Neural progenitor cell (in vitro differentiated cells): ENCODE results near the gene SPRR2F. TPM values are rescaled to one million over a fixed set of nuclear protein-coding genes. Genes with fewer than 3 reads are reported as not detected.
"Not testable (repeated sequence)": the region's sequence is repeated elsewhere in the genome, so short reads cannot be mapped to it uniquely, and the experiment has no call there.

Experiments used
- DNase-seq: peaks from one replicate; pipeline ENCODE4 v3.0.0-alpha.2; 2016; ENCODE audit warnings: low spot score
- H2AFZ ChIP-seq: fragments of 200-600 bp; sonication (generic); replicated peaks from 2 replicates; pipeline ENCODE4 v1.6.1; 2016; ENCODE audit warnings: antibody characterized with exemption
- H3F3A ChIP-seq: fragments of 200-600 bp; sonication (generic); 2 replicates; pipeline ENCODE4 v1.6.1; 2016; ENCODE audit warnings: antibody characterized with exemption, low read depth
- H3K27ac ChIP-seq: fragments of 200-600 bp; sonication (generic); 2 replicates; pipeline ENCODE4 v1.5.1; 2016; ENCODE audit warnings: mild to moderate bottlenecking
- H3K27me3 ChIP-seq: fragments of 200-600 bp; sonication (generic); 2 replicates; pipeline ENCODE4 v1.6.1; 2016; ENCODE audit warnings: mild to moderate bottlenecking, moderate library complexity
- H3K36me3 ChIP-seq: fragments of 200-600 bp; sonication (generic); 2 replicates; pipeline ENCODE4 v1.5.1; 2016
- H3K4me1 ChIP-seq: fragments of 200-600 bp; sonication (generic); 2 replicates; pipeline ENCODE4 v1.6.1; 2016; ENCODE audit warnings: mixed run types
- H3K4me2 ChIP-seq: fragments of 200-600 bp; sonication (generic); 2 replicates; pipeline ENCODE4 v1.6.1; 2016
- H3K4me3 ChIP-seq: fragments of 200-600 bp; sonication (generic); 2 replicates; pipeline ENCODE4 v1.5.1; 2016
- H3K79me2 ChIP-seq: fragments of 200-600 bp; sonication (generic); 2 replicates; pipeline ENCODE4 v1.6.1; 2016; ENCODE audit warnings: low read depth
- H3K9ac ChIP-seq: fragments of 200-600 bp; sonication (generic); 2 replicates; pipeline ENCODE4 v1.6.1; 2016
- H3K9me3 ChIP-seq: fragments of 200-600 bp; sonication (generic); 2 replicates; pipeline ENCODE4 v1.5.1; 2016; ENCODE audit warnings: low read depth
- H4K20me1 ChIP-seq: fragments of 200-600 bp; sonication (generic); 2 replicates; pipeline ENCODE4 v1.6.1; 2016; ENCODE audit warnings: low read depth
- H3K27ac Mint-ChIP-seq: 3 replicates; pipeline ENCODE4 v1.8.0; 2021; ENCODE audit warnings: mixed read lengths
- H3K27me3 Mint-ChIP-seq: 2 replicates; pipeline ENCODE4 v1.8.0; 2022; ENCODE audit warnings: low read depth, mild to moderate bottlenecking, inconsistent platforms, moderate library complexity, mixed read lengths; ENCODE audit not compliant: insufficient read depth
- H3K36me3 Mint-ChIP-seq: 3 replicates; pipeline ENCODE4 v1.8.0; 2021; ENCODE audit warnings: mixed read lengths
- H3K4me1 Mint-ChIP-seq: 3 replicates; pipeline ENCODE4 v1.8.0; 2021; ENCODE audit warnings: mixed read lengths
- H3K4me3 Mint-ChIP-seq: 3 replicates; pipeline ENCODE4 v1.8.0; 2021; ENCODE audit warnings: mild to moderate bottlenecking, moderate library complexity, mixed read lengths
- H3K9me3 Mint-ChIP-seq: 3 replicates; pipeline ENCODE4 v1.8.0; 2020; ENCODE audit warnings: mixed read lengths
- CTCF ChIP-seq: fragments of 200-600 bp; sonication (generic); IDR thresholded peaks from 2 replicates; pipeline ENCODE4 v1.5.1; 2017; ENCODE audit warnings: antibody characterized with exemption, mild to moderate bottlenecking
- EZH2 ChIP-seq: fragments of 200-600 bp; sonication (generic); IDR thresholded peaks from 2 replicates; pipeline ENCODE4 v1.6.1; 2017; ENCODE audit warnings: antibody characterized with exemption, mild to moderate bottlenecking, moderate library complexity
- EZH2phosphoT487 ChIP-seq: fragments of 200-600 bp; sonication (generic); IDR thresholded peaks from 2 replicates; pipeline ENCODE4 v1.6.1; 2017; ENCODE audit warnings: antibody characterized with exemption
- total RNA-seq: library from RNA; depleted of rRNA; stranded (reverse); fragments of >200 nt; gene quantifications from 2 replicates; pipeline ENCODE4 v1.2.3, GENCODE V29; 2015; ENCODE audit warnings: low replicate concordance

The SPRR2F gene
- total RNA-seq, 1 donor from 2014 or later, result not detected

- Histone ChIP-seq H4K20me1 (no peaks in the 10 kb centered on the region), H3K4me1 (no peaks in the 10 kb centered on the region), H3K4me3 (no peak overlapping the region), H3K36me3 (no peaks in the 10 kb centered on the region), H3K79me2 (no peaks in the 10 kb centered on the region), H2AFZ (no peak overlapping the region), H3F3A (no peaks in the 10 kb centered on the region), H3K9ac (no peak overlapping the region), H3K27ac (no peak overlapping the region), H3K9me3 (peaks cover 19% of the 10 kb centered on the region), H3K27me3 (no peaks in the 10 kb centered on the region), H3K4me2 (no peak overlapping the region)
- DNase-seq, result no peak
- Mint-ChIP-seq H3K4me1 (peaks cover 11% of the 10 kb centered on the region), H3K36me3 (peaks cover 2% of the 10 kb centered on the region), H3K27ac (no peak overlapping the region), H3K9me3 (peaks cover 14% of the 10 kb centered on the region), H3K4me3 (no peak overlapping the region), H3K27me3 (peaks cover 3% of the 10 kb centered on the region)
- TF ChIP-seq EZH2phosphoT487 (no peak), CTCF (no peak)
Observed at GRCh38 chr1:153125536-153125935, 12.2 kb upstream of the SPRR2F start.

DNA sequence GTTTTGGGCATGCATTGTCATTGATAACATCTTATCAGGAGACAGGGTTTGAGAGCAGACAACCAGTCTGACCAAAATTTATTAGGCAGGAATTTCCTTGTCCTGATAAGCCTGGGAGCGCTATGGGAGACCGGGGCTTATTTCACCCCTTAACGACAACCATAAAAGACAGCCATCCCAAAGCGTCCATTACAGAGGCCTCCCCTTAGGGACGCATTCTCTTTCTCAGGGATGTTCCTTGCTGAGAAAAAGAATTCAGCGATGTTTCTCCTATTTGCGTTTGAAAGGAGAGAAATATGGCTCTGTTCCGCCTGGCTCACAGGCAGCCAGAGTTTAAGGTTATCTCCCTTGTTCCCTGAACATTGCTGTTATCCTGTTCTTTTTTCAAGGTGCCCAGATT lies 10.5 kb upstream of the SPRR2F start:
- not testable (repeated sequence) for DNase-seq, H3K4me3 Mint-ChIP-seq, H3K4me2 ChIP-seq, H3K36me3 Mint-ChIP-seq, H3K36me3 ChIP-seq, H3K27ac Mint-ChIP-seq, H3K4me3 ChIP-seq, H4K20me1 ChIP-seq, H3K79me2 ChIP-seq, H3K27ac ChIP-seq, H3K27me3 ChIP-seq, H3K9ac ChIP-seq, H3K27me3 Mint-ChIP-seq, H3F3A ChIP-seq, H2AFZ ChIP-seq, H3K4me1 ChIP-seq
- H3K9me3 ChIP-seq, result peaks cover 24% of the 10 kb centered on the region
- H3K9me3 Mint-ChIP-seq, result peaks cover 14% of the 10 kb centered on the region
- peaks cover 11% of the 10 kb centered on the region for H3K4me1 Mint-ChIP-seq

DNA sequence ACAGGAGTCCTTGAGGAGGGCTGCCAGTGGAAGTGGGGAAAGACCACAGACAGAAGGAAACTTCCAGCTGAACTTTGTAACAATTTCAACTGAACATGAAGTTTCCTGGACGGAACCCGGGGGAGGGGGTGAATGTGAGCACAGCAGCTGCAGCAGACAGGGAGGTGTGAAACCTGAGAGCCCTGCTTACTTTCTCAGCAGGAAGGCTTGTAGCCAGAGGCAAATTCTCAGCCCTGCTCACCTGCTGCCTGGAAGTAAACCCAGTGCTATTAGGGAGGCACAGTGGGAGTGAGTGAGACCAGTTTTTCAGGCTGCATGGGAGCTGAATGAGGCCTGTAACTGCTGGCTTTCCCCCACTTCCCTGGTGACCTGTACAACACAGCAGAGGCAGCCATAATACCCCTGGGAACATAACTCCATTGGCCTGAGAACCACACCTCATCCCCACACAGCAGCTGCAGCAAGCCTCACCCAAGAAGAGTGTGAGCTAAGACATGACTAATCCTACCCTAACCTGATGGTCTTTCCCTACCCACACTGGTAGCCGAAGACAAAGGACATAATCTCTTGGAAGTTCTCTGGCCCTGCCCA lies 9.6 kb upstream of the SPRR2F start:
- H3K4me3 ChIP-seq, result no peak overlapping the region
- H3K36me3 Mint-ChIP-seq, result peaks cover 2% of the 10 kb centered on the region
- H2AFZ ChIP-seq, result no peak overlapping the region
- H3K4me3 Mint-ChIP-seq, result peak overlapping the region; percentile 42
- no peaks in the 10 kb centered on the region for H3K27me3 ChIP-seq
- H3K9me3 ChIP-seq, result peaks cover 24% of the 10 kb centered on the region
- H4K20me1 ChIP-seq, result no peaks in the 10 kb centered on the region
- H3K27ac Mint-ChIP-seq, result peak overlapping the region; percentile 72
- peaks cover 14% of the 10 kb centered on the region for H3K9me3 Mint-ChIP-seq
- TF ChIP-seq EZH2 (no peak), CTCF (no peak), EZH2phosphoT487 (no peak)
- H3K79me2 ChIP-seq, result no peaks in the 10 kb centered on the region
- no peak overlapping the region for H3K9ac ChIP-seq
- DNase-seq, result peak; percentile 16
- H3F3A ChIP-seq, result no peaks in the 10 kb centered on the region
- peaks cover 3% of the 10 kb centered on the region for H3K27me3 Mint-ChIP-seq
- H3K4me2 ChIP-seq, result no peak overlapping the region
- H3K4me1 Mint-ChIP-seq, result peaks cover 11% of the 10 kb centered on the region
- H3K4me1 ChIP-seq, result no peaks in the 10 kb centered on the region
- no peak overlapping the region for H3K27ac ChIP-seq
- no peaks in the 10 kb centered on the region for H3K36me3 ChIP-seq

DNA sequence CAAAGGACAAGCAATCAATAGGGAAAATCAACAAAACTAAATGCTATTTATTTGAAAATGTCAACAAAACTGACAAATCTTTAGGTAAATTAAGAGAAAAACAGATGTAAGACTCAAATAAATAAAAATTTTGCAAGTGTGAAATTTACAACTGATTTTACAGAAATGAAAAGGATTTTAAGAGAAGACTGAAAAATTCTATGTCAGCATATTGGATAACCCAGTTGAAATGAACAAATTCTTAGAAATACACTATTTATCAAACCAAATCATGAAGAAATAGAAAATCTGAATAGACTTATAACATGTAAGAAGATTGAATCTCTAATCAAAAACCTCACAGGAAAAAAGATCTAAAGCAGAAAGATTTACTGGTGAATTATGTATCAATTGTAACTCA lies 7.6 kb upstream of the SPRR2F start:
- Histone ChIP-seq H3K36me3 (no peaks in the 10 kb centered on the region), H4K20me1 (no peaks in the 10 kb centered on the region), H3F3A (no peaks in the 10 kb centered on the region), H3K27ac (no peak overlapping the region), H3K4me3 (no peak overlapping the region), H3K79me2 (no peaks in the 10 kb centered on the region), H3K27me3 (no peaks in the 10 kb centered on the region), H3K9me3 (peaks cover 24% of the 10 kb centered on the region), H3K4me1 (no peaks in the 10 kb centered on the region), H2AFZ (no peak overlapping the region), H3K9ac (no peak overlapping the region), H3K4me2 (no peak overlapping the region)
- Mint-ChIP-seq H3K4me1 (peaks cover 11% of the 10 kb centered on the region), H3K4me3 (no peak overlapping the region), H3K9me3 (peaks cover 11% of the 10 kb centered on the region), H3K27me3 (peaks cover 3% of the 10 kb centered on the region), H3K36me3 (peaks cover 2% of the 10 kb centered on the region), H3K27ac (no peak overlapping the region)
- no peak for DNase-seq
- TF ChIP-seq EZH2 (no peak), EZH2phosphoT487 (no peak), CTCF (no peak)
